Muscle of arm (tissue), 14 donors: Measurements from ENCODE around the gene HHIPL1. TPM values are rescaled to one million over a fixed set of nuclear protein-coding genes. Genes with fewer than 3 reads are reported as not detected.
A peak's percentile ranks its signal among the peaks of the same experiment; 100 is the strongest.

Source experiments
- DNase-seq: peaks from one replicate; pipeline ENCODE4 v3.0.0-alpha.2; 2013
- long read RNA-seq, 11 donors: transcript quantifications; one replicate each; lab custom pipeline, GENCODE V29; 2026
- polyA plus RNA-seq, 12 donors: library from polyadenylated mRNA; unstranded; fragments of 120-200 nt; gene quantifications; one replicate each; pipeline ENCODE4 v1.2.1, GENCODE V29; 2013; ENCODE audit not compliant: insufficient read length in 12 of 12

The HHIPL1 gene
- 1 to 10 TPM in 11 of 12 donors, not detected in 1; 1.2 to 2.2 (median 1.7) TPM for polyA plus RNA-seq
- long read RNA-seq, donor 1, result 0 reads
- long read RNA-seq, donor 2, result 0 reads
- long read RNA-seq, donor 3, result 0 reads
- long read RNA-seq, donor 4, result 0 reads
- long read RNA-seq, donor 5, result 0 reads
- long read RNA-seq, donor 6, result 0 reads
- long read RNA-seq, donor 7, result 0 reads
- long read RNA-seq, donor 8, result 0 reads
- long read RNA-seq, donor 9, full-length matches to known transcripts, result 2 of 2 reads
- long read RNA-seq, donor 9, partial matches to known transcripts, result 0 of 2 reads
- long read RNA-seq, donor 9, other reads (novel, unspliced or antisense), result 0 of 2 reads
- long read RNA-seq, donor 10, full-length matches to known transcripts, result 2 of 2 reads
- long read RNA-seq, donor 10, partial matches to known transcripts, result 0 of 2 reads
- long read RNA-seq, donor 10, other reads (novel, unspliced or antisense), result 0 of 2 reads
- long read RNA-seq, donor 11, result 0 reads

DNA sequence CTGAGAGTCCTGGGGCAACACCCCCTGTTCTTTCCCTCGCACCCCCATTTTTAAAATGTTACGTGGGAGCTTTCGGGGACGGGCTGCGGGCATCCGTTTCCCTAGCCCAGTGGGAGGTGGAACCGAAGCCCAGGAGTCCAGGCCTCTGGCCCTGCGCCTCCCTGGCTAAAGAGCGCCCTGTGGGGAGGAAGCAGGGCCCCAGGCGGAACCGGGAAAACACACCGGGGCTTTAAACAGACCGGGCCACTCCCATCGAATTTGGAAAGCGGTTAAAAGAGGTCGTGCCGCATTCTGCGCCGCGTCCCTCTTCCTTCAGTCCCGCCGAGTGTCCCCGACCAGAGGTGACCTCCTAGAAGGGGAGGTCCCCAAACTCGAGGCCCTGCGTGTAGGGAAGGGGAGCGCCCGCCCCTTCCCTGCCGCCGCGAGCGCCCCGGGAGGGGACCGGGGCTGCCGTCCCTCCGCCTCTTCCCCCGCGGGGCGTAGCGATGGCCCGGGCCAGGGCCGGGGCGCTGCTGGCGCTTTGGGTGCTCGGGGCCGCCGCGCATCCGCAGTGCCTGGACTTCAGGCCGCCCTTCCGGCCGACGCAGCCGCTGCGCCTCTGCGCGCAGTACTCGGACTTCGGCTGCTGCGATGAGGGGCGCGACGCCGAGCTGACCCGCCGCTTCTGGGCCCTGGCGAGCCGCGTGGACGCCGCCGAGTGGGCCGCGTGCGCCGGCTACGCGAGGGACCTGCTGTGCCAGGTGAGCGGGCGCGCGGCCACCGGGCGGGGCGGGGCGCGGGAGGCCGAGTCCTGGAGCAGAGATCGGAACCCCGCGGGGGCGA, at the start of gene HHIPL1:
TSS of gene HHIPL1 (plus strand) at position 407 of the 822 bp plus-strand sequence. CDS start at position 486, 79 bp downstream.
- DNase-seq, result peak; percentile 43

- DNase-seq, result no peak
Observed at GRCh38 chr14:99595524-99595923, 49.4 kb upstream of the HHIPL1 start.

- DNase-seq, result no peak
Observed at GRCh38 chr14:99596071-99596627, 48.8 kb upstream of the HHIPL1 start.

- DNase-seq, result no peak
Observed at GRCh38 chr14:99596772-99597171, 48.2 kb upstream of the HHIPL1 start.

GRCh38 chr14:99597911-99598600, 46.9 kb upstream of the HHIPL1 start:
- DNase-seq, result no peak

- DNase-seq, result no peak
Observed at GRCh38 chr14:99598774-99599173, 46.2 kb upstream of the HHIPL1 start.

DNA sequence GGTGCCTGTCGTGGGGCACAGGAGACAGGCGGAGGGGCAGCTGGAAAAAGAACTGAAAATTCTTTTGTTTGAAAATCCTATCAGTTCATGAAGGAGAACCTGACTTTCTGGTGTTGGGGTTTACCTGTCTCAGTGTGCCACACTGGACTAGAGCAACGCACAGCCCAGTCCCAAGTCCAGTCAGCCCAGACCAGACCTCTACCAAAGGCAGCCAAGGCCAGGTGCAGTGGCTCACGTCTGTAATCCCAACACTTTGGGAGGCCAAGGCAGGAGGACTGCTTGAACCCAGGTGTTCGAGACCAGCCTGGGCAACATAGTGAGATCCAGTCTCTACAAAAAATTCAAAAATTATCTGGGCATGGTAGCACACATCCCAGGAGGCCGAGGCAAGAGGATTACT, 45.5 kb upstream of the HHIPL1 start:
- DNase-seq, result no peak

- DNase-seq, result no peak
Observed at GRCh38 chr14:99600232-99600888, 44.6 kb upstream of the HHIPL1 start.

- no peak for DNase-seq
Observed at GRCh38 chr14:99601361-99601831, 43.5 kb upstream of the HHIPL1 start.

- DNase-seq, result no peak
Observed at GRCh38 chr14:99602054-99602787, 42.7 kb upstream of the HHIPL1 start.

DNA sequence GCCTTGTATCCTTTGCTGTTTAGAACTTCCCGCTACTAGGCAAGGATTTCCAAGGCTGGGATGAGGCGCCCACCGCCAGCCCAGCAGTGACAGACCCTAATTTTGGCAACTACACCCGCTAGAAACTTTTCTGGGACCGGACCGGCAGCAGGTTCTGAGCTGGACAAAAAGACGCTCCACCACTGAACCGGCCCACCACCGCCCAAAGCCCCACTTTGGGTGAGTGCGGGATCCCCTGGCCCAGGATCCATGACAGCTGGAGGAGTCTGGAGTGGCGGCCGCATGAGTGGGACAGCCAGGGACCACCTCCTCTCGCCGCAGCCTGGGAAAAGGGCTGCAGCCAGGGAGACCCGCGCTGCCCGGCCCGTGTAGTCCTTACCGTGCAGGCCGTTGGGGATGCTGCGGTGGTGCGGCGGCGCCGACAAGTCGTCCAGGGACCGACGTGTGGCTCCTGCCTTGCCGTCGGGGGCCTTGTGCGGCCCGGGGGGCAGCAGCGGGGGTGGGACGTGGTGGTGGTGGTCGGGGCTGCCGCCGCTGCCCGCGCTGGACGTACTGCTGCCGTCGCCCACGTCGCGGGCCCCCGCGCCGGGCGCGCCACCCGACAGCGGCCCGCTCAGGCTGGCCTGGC, 42.0 kb upstream of the HHIPL1 start:
- no peak for DNase-seq

- no peak for DNase-seq
Observed at GRCh38 chr14:99603471-99604277, 41.3 kb upstream of the HHIPL1 start, which contains the start of gene CCDC85C. Gene CCDC85C, minus strand, starts transcription at chr14:99604207. Its CDS starts 248 bp downstream, at chr14:99603959.

DNA sequence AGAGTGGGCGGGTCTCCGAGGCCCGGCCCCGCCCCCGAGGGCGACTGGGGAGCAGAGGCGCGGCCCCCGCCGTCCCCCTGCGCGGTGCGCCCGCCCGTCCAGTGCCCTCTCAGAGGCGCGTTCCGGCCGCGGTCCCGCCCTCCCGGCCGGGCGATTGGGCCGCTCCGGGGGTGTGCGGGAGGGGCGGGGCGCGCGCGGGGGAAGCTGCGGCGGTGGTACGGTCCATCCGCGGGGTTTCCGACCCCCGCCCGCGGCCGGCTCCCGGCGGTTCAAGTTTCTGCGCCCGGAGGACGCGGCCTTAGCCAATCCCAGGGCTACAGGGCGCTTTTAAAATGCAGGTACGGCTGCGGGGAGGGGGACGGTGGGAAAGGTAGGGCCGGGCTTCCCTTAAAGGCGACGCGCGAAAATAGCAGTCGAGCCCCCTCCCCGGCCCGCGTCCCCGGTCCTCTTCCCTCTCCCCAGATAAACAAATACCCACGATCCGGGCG, 40.6 kb upstream of the HHIPL1 start:
- DNase-seq, result peak; percentile 90

DNA sequence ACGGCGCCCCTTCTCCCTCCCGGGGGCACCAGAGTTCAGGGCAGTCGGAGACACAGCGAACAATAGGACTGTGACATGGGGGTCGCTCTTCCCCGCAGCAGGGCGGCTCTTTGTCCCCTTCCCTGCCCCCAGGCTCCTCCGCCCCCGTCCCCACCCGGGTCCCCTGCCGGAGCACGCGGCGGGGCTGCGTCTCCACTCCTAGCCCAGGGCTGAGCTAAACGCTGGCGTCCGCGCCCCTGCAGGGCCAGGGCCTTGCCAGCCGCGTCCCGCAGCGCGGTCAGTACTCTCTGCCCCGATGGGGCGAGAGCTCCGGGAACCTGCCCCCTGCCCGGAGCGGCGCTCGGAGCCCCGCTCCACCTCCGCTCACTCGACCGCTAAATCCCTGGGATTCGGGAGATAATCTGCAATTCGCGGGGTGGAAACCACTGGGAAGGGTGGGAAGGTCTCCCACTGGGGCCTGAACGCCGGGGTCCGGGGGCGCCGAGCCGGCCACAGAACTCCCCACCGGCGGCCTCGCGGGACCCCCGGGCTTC, 40.1 kb upstream of the HHIPL1 start:
- no peak for DNase-seq

- no peak for DNase-seq
Observed at GRCh38 chr14:99605299-99605961, 39.5 kb upstream of the HHIPL1 start.

- DNase-seq, result no peak
Observed at GRCh38 chr14:99606359-99606758, 38.6 kb upstream of the HHIPL1 start.

- no peak for DNase-seq
Observed at GRCh38 chr14:99608591-99608990, 36.3 kb upstream of the HHIPL1 start.
